ENCODE results near the gene RAB23. TPM values are rescaled to one million over a fixed set of nuclear protein-coding genes. Genes with fewer than 3 reads are reported as not detected.

RAB23 gene
- total RNA-seq, 4 donors from 2014 or later = 4.7 to 9.8 (median 6.9) TPM

DNA sequence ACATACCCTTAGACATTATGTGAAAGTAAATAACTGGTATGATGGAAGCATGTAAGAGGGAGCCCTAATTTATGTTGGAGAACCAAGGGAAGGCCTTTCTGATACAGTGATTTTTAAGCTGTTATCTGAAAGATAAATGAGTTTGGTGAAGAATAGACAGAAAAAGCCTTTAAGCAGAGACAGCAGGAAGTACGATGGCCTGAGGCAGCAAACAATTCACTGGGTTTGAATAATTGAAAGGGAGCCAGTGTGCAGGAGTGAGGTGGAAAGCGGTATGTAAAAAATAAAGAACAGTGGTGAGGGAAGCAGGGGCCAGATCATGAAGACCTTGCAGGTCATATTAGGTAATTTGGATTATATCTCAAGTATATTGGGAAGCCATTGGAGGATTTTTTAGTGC is 4.1 kb upstream of the RAB23 start:
- DNase-seq (ENCODE audit: low spot score in 2 of 2) = no peak
- 55 to 68% methylated on average over 2 of the region's 2 CpGs for WGBS, 2 donors
- intact Hi-C loops (cut with DNase I; ENCODE audit: low total_unique reads) = no loop called here

DNA sequence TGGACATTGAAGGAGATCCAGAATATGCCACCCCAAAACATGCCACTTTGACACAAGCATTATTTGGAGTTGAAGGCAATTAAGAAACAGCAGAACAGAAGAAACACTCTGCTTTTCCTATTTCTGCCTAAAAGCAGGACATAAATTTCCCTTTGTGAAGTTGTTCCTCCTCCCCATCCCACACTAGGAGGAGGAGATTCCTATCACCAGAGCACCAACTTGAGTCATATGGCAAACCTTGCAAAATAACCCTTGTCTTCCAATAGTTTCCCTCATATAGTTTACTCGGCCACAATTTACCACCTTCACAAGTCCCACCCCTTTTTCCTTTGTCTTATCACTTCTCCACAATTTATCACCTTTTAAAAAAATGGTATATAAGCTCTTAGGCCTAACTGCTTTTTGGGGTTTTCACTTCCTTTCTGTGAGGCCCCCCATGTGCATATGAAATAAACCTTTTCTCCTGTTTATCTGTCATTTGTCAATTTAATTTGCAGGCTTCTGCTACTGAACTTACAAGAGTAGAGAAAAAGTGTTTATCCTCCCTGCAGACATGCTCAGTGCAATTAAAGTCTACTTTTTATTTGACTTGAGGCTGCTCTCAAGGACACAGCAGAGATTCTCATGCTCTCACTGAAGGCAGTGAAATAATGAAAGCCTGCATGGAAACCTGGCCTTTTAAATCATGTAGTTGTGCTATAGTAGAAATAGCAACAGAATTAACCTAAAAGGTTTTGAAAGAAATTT is 2.8 kb upstream of the RAB23 start:
- no peak for DNase-seq (ENCODE audit: low spot score in 2 of 2)
- H3K4me3 ChIP-seq (ENCODE audit: low read depth, poor library complexity, severe bottlenecking) = no peak overlapping the region
- intact Hi-C loops (cut with DNase I; ENCODE audit: low total_unique reads) = no loop called here
- TF ChIP-seq POLR2A (IDR thresholded peaks at IDR 0.05) = no peak
- TF ChIP-seq CTCF (IDR thresholded peaks at IDR 0.05) = no peak
- WGBS, 2 donors = 32 to 48% methylated on average over 1 of the region's 1 CpG

More for the DNA sequence above, 4.1 kb upstream of the RAB23 start:
- H3K4me3 ChIP-seq (ENCODE audit: low read depth, poor library complexity, severe bottlenecking) = no peak overlapping the region
- TF ChIP-seq POLR2A (IDR thresholded peaks at IDR 0.05) = no peak
- TF ChIP-seq CTCF (IDR thresholded peaks at IDR 0.05) = no peak

- intact Hi-C loops (cut with DNase I; ENCODE audit: low total_unique reads) = no loop called here
- peak overlapping the region; percentile 66 for H3K4me3 ChIP-seq (ENCODE audit: low read depth, poor library complexity, severe bottlenecking)
- no peak for DNase-seq (ENCODE audit: low spot score in 2 of 2)
- TF ChIP-seq CTCF (IDR thresholded peaks at IDR 0.05) (no peak), POLR2A (IDR thresholded peaks at IDR 0.05) (no peak)
- WGBS, 2 donors = 17 to 34% methylated on average over 5 of the region's 5 CpGs
These were observed 603 bp upstream of the RAB23 start for GRCh38 chr6:57222743-57223077.

DNA sequence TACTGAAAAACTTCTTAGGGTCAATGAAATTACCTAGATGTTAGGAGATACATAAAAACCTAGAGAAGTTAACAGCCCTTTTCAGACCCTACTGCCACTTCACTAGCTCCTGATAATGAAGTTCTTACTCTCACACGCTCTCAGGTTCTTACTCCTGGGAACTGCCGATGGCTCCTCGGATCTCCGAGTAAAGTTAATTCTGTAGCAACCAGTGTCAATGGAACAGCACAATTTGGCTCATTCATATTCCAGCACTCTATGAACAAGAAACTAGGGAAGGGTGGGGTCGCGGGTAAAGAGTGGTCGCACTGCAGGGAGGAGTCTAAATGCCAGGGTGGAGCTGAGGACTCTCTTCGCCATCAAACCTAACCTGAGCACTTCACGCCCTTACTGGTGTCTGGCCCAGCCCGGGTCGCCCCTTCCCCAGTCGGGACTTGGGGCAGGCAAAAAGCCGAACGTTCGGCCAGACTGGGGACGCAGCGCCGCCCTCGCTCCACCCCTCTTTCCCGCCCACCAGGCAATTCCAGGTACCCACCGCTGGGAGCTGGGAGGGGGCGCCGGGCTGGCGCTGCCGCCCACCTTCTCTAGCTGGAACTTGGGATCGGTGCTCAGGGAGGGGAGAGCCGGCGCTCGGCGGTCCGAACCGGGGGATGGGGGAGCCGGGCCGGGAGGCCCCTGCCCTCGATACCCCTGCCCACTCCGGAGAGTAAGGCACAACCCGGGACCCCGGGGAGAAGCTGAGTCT is 744 bp downstream of the RAB23 start:
- H3K4me3 ChIP-seq (ENCODE audit: low read depth, poor library complexity, severe bottlenecking) = peak overlapping the region; percentile 66
- peak; percentile 19 to 90 for DNase-seq (ENCODE audit: low spot score in 2 of 2)
- no peak for TF ChIP-seq POLR2A (IDR thresholded peaks at IDR 0.05)
- 0 to 2% methylated on average over 15 to 32 of the region's 38 CpGs for WGBS, 2 donors
- intact Hi-C loops (cut with DNase I; ENCODE audit: low total_unique reads) = no loop called here

DNA sequence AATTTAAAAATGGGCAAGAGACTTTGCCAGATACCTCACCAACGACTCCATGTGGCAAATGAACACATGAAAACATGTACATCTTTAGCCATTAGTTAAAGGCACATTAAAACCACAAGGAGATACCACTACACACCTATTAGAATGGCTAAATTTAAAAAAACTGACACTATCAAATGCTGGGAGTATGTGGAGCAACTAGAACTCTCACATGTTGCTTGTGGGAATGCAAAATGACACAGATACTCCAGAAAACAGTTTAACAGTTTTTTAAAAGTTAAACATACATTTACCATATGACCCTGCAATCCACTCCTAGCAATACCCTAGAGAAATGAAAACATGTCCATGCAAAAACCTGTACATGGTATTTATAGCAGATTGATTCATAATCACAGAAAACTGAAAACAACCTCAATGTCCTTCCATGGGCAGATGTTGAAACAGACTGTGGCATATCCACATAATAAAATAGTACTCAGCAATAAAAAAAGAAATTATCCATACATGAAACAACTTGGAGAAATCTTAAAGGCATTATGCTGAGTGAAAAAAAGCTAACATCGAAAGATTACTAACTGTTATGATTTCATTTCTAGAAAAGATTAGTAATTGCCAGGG is 1.9 kb downstream of the RAB23 start:
- intact Hi-C loops (cut with DNase I; ENCODE audit: low total_unique reads) = no loop called here
- no peak overlapping the region for H3K4me3 ChIP-seq (ENCODE audit: low read depth, poor library complexity, severe bottlenecking)
- WGBS, 2 donors = 87 to 88% methylated on average over 2 of the region's 2 CpGs
- TF ChIP-seq CTCF (IDR thresholded peaks at IDR 0.05) (no peak), POLR2A (IDR thresholded peaks at IDR 0.05) (no peak)
- no peak for DNase-seq (ENCODE audit: low spot score in 2 of 2)

DNA sequence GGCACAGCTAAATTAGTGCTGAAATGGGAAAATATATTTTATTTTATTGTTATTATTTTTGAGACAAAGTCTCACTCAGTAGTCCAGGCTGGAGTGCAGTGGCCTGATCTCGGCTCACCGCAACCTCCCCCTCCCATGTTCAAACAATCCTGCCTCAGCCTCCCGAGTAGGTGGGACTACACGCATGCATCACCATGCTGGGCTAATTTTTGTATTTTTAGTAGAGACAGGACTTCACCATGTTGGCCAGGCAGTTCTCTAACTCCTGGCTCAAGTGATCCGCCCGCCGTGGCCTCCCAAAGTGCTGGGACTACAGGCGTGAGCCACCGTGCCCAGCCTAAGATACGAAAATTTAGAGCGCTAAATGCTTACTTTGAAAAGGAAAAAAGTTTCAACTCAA is 4.8 kb downstream of the RAB23 start:
- H3K4me3 ChIP-seq (ENCODE audit: low read depth, poor library complexity, severe bottlenecking) = no peak overlapping the region

More for the DNA sequence above, 4.8 kb downstream of the RAB23 start:
- no peak for DNase-seq (ENCODE audit: low spot score in 2 of 2)
- intact Hi-C loops (cut with DNase I; ENCODE audit: low total_unique reads) = no loop called here
- no peak for TF ChIP-seq CTCF (IDR thresholded peaks at IDR 0.05)
- no peak for TF ChIP-seq POLR2A (IDR thresholded peaks at IDR 0.05)
- 94 to 95% methylated on average over 11 of the region's 11 CpGs for WGBS, 2 donors
